Measurements from ENCODE around the gene HSBP1L1. TPM values are rescaled to one million over a fixed set of nuclear protein-coding genes. Genes with fewer than 3 reads are reported as not detected.

HSBP1L1 gene
- total and polyA plus RNA-seq, 2 donors (not counting 1 experiment from before 2014, with no cell fraction given), result 13.4 to 24.6 TPM

GRCh38 chr18:79936641-79937040 is 27.8 kb upstream of the HSBP1L1 start:
- H3K79me2 ChIP-seq (ENCODE audit: control insufficient read depth, insufficient read depth, low read length), result peaks cover 24% of the 10 kb centered on the region
- no peak overlapping the region for H3K27ac ChIP-seq (ENCODE audit: insufficient read depth, low read length)
- no peak overlapping the region for H3K4me2 ChIP-seq (ENCODE audit: extremely low read depth, insufficient read depth, low read length)
- DNase-seq (ENCODE audit: low read depth in 2 of 2), result no peak
- no peaks in the 10 kb centered on the region for H4K20me1 ChIP-seq (ENCODE audit: control insufficient read depth, extremely low read depth, insufficient read depth, low read length)
- no peaks in the 10 kb centered on the region for H3K9me3 ChIP-seq (ENCODE audit: control insufficient read depth, insufficient read depth, low read depth, low read length)
- H3K4me1 ChIP-seq (ENCODE audit: control insufficient read depth, extremely low read depth, insufficient read depth, low read length), result peaks cover 5% of the 10 kb centered on the region
- H3K4me3 ChIP-seq (replicated peaks in 1 of 4; ENCODE audit: control extremely low read depth in 1 of 4, insufficient read depth in 1 of 4, low read depth in 3 of 4, low read length in 4 of 4), result no peak overlapping the region
- H3K36me3 ChIP-seq (ENCODE audit: control insufficient read depth, insufficient read depth, low read length), result peaks cover 2% of the 10 kb centered on the region
- no peak overlapping the region for H2AFZ ChIP-seq (ENCODE audit: low read length)
- no peaks in the 10 kb centered on the region for H3K27me3 ChIP-seq (ENCODE audit: control insufficient read depth, insufficient read depth, low read length)
- TF ChIP-seq, protein P1, sequence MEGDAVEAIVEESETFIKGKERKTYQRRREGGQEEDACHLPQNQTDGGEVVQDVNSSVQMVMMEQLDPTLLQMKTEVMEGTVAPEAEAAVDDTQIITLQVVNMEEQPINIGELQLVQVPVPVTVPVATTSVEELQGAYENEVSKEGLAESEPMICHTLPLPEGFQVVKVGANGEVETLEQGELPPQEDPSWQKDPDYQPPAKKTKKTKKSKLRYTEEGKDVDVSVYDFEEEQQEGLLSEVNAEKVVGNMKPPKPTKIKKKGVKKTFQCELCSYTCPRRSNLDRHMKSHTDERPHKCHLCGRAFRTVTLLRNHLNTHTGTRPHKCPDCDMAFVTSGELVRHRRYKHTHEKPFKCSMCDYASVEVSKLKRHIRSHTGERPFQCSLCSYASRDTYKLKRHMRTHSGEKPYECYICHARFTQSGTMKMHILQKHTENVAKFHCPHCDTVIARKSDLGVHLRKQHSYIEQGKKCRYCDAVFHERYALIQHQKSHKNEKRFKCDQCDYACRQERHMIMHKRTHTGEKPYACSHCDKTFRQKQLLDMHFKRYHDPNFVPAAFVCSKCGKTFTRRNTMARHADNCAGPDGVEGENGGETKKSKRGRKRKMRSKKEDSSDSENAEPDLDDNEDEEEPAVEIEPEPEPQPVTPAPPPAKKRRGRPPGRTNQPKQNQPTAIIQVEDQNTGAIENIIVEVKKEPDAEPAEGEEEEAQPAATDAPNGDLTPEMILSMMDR (conservative IDR thresholded peaks at IDR 0.05 in 1 of 2, IDR thresholded peaks at IDR 0.05 in 1 of 2; ENCODE audit: low read depth in 1 of 2, low read length in 2 of 2), result no peak
- no peak overlapping the region for H3K9ac ChIP-seq (ENCODE audit: insufficient read depth, low read length)

DNA sequence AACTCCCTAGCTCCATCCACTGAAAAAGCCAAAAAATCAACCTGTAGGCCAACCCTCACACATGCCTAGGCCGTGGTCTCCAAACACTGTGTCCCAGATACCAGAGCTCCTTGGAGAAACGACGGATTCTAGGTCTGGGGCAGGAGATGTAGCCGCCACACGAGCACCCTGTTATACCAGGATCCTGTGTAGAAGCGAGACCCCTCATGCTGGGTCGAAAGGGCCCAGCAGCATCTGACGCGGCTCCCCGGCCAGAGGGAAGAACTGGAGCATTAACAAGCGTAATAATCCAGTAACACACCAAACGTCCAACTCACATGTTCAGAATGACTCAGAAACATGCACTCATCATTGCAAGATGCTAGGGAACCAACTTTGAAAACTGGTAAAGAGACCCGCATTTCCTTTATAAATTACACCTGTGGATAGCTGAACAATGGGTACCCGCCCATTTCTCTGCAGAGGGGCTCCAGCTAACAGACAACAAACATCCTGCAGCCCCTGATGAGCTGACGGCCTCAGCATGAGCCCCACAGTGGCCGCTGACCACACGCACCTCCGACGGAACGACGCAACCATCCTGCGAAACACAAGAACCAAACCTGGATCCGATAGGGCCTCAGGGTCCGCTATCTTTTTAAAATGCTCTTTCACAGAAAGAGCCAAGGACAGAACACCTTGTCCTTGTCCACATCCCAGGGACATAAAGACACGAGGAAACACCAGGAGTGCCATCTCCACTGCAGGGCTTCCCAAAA is 27.2 kb upstream of the HSBP1L1 start:
- Histone ChIP-seq H3K79me2 (ENCODE audit: control insufficient read depth, insufficient read depth, low read length) (peaks cover 23% of the 10 kb centered on the region), H3K27ac (ENCODE audit: insufficient read depth, low read length) (no peak overlapping the region), H3K9ac (ENCODE audit: insufficient read depth, low read length) (no peak overlapping the region), H3K36me3 (ENCODE audit: control insufficient read depth, insufficient read depth, low read length) (peaks cover 2% of the 10 kb centered on the region), H3K4me3 (replicated peaks in 1 of 4; ENCODE audit: control extremely low read depth in 1 of 4, insufficient read depth in 1 of 4, low read depth in 3 of 4, low read length in 4 of 4) (no peak overlapping the region), H3K4me2 (ENCODE audit: extremely low read depth, insufficient read depth, low read length) (no peak overlapping the region), H3K27me3 (ENCODE audit: control insufficient read depth, insufficient read depth, low read length) (no peaks in the 10 kb centered on the region), H3K4me1 (ENCODE audit: control insufficient read depth, extremely low read depth, insufficient read depth, low read length) (peaks cover 5% of the 10 kb centered on the region), H3K9me3 (ENCODE audit: control insufficient read depth, insufficient read depth, low read depth, low read length) (no peaks in the 10 kb centered on the region), H4K20me1 (ENCODE audit: control insufficient read depth, extremely low read depth, insufficient read depth, low read length) (no peaks in the 10 kb centered on the region), H2AFZ (ENCODE audit: low read length) (no peak overlapping the region)
- no peak for DNase-seq (ENCODE audit: low read depth in 2 of 2)
- TF ChIP-seq EZH2 (IDR thresholded peaks at IDR 0.05; ENCODE audit: low read length, missing control alignments), result no peak
- TF ChIP-seq, protein P1 (conservative IDR thresholded peaks at IDR 0.05 in 1 of 2, IDR thresholded peaks at IDR 0.05 in 1 of 2; ENCODE audit: low read depth in 1 of 2, low read length in 2 of 2), result no peak

DNA sequence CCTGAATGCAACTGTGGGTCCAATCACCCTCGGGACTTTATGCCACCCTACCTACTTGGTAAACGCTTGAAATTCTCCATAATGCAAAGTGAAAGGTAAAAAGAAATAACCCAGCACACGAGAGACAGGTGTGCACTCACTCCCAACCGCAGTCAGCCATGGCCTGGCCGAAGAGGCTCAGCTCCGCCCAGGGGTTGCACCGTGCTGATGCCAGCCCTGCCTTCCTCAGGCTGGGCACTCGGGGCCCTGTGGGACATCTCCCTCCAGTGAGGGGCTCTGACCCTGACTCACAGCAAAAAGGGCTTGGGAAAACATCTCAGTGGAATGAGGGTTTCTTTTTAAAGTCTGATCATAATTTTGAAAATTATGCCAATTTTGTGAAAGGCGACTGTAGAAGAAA is 26.2 kb upstream of the HSBP1L1 start:
- no peak overlapping the region for H3K9ac ChIP-seq (ENCODE audit: insufficient read depth, low read length)
- H3K27ac ChIP-seq (ENCODE audit: insufficient read depth, low read length), result no peak overlapping the region
- no peaks in the 10 kb centered on the region for H3K9me3 ChIP-seq (ENCODE audit: control insufficient read depth, insufficient read depth, low read depth, low read length)
- peaks cover 23% of the 10 kb centered on the region for H3K79me2 ChIP-seq (ENCODE audit: control insufficient read depth, insufficient read depth, low read length)
- no peak overlapping the region for H2AFZ ChIP-seq (ENCODE audit: low read length)
- no peaks in the 10 kb centered on the region for H3K27me3 ChIP-seq (ENCODE audit: control insufficient read depth, insufficient read depth, low read length)
- no peak overlapping the region for H3K4me3 ChIP-seq (replicated peaks in 1 of 4; ENCODE audit: control extremely low read depth in 1 of 4, insufficient read depth in 1 of 4, low read depth in 3 of 4, low read length in 4 of 4)
- H3K36me3 ChIP-seq (ENCODE audit: control insufficient read depth, insufficient read depth, low read length), result peaks cover 2% of the 10 kb centered on the region
- no peak overlapping the region for H3K4me2 ChIP-seq (ENCODE audit: extremely low read depth, insufficient read depth, low read length)
- TF ChIP-seq, protein P1 (conservative IDR thresholded peaks at IDR 0.05 in 1 of 2, IDR thresholded peaks at IDR 0.05 in 1 of 2; ENCODE audit: low read depth in 1 of 2, low read length in 2 of 2), result no peak
- no peak for TF ChIP-seq EZH2 (IDR thresholded peaks at IDR 0.05; ENCODE audit: low read length, missing control alignments)
- no peak for DNase-seq (ENCODE audit: low read depth in 2 of 2)
- no peaks in the 10 kb centered on the region for H4K20me1 ChIP-seq (ENCODE audit: control insufficient read depth, extremely low read depth, insufficient read depth, low read length)
- peaks cover 5% of the 10 kb centered on the region for H3K4me1 ChIP-seq (ENCODE audit: control insufficient read depth, extremely low read depth, insufficient read depth, low read length)

Data from fibroblast of lung (primary cell).